CD4-positive, alpha-beta T cell treated with Interferon gamma for 1 hour (primary cell): ENCODE measurements around the gene GPR176.

Source experiments
- DNase-seq: peaks from one replicate; pipeline ENCODE4 v3.0.0-alpha.2; 2020

GPR176 gene

DNA sequence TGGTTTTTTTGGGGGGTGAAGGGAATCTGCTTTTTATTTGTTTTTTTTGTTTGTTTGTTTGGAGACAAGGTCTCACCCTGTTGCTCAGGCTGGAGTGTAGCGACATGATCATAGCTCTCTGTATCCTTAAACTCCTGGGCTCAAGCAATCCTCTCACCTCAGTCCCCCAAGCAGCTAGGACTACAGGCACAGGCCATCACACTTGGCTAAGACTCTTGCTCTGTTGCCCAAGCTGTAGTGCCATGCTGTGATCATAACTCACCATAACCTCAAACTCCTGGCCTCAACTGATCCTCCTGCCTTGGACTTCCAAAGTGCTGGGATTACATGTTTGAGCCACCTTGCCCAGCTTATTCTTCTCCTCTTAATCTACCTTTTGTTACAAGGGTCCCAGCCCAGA, 31.8 kb downstream of the GPR176 start:
- no peak for DNase-seq

DNA sequence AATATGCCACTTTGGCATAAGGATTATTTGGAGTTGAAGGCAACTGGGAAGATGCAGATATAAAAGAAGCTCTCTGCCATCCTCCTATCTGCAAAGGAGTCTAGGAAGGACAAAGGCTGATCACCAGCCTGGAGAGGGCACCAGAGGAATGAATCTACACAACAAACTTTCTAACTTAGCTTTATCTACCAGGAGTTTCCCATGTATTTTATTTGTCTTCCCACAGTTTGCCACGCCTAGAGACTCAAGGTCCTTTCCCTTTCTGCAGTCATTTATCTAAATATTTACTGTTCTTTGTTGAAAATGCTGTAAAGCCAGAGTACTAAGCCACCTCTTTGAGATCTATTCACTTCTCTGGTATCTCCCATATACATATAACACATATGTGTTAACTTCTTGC, 32.2 kb downstream of the GPR176 start:
- DNase-seq, result no peak

DNA sequence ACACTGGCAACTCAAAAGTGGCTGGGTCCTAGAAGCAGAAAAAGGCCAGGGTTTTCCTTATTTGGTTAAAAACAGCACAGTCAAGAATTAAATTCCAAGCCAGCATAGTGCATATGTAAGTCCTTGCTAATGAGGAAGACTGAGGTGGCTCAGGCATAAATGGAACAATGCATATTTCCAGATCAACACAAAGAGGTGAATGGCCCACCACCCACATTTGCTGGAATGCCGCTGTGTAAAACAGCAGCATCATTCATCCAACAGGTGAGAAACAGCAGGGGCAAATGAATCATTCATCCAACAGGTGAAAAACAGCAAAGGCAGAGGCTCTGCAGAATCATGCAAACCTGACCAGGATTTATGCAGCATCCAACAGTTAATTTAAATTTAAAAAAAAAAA, 32.9 kb downstream of the GPR176 start:
- no peak for DNase-seq

DNA sequence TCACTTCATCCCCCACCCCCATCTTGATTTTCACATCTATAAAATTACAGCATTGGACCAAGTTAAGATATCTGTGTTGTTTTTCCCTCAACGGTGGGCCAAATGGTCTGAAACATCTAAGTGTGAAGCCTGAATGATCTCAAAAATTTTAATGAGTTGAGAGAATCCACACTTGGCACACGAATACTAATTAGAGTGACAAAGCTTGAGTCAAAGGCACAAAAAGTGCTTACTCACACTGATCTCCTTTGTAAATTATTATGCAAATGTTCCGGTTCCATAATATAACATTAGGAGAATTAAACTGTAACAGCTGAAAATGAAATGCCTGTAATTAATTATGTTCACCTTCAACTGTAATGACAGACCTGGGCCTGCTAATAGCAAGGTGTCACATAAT, 33.6 kb downstream of the GPR176 start:
- no peak for DNase-seq

DNA sequence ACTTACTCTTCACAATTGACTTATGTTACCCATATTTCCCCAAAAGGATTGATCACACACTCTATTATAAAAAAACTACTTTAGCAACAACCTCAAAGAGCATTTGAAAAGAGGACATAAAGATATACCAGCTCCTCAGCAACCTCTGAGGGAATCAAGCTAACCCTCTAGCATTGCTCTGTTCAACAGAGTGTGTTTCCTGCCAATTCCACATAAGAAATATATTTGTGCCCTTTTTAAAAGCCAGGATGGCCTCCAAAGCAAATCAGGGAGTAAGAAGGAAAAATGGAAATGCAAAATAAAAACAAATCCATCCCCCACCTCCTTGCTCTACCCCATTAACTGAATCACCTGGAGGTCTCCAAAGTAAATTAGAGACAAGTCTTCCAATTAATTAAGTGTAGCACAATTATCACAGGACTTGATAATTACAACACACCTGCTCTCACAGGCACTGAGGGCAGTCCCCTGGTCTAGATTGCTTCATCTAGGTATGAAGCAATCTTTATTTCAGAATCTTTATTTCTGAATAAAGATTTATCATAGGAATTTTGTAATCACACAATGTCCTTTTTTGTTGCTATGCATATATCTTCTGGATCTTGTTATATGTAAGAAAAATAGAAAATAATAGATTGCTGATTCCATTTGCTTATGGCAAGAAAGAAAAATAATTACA, 34.8 kb downstream of the GPR176 start:
- no peak for DNase-seq

DNA sequence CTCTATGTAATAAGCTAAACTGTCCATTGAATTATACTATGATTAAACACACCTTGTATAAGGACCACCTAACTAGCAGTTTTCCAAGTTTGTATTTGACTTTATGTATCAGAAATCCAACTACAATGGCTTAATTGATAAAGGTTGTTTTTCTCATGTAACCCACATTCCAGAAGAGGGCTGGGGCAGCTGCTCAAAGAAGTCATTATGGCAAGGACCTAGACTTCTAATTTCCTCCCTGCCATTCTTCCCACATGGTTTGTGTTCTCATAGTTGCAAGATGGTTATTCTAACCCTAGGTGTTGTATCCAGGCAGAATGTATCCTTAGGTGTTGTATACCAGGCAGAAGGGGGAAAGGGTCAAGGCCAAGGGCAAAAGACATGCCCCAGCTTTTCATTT, 35.7 kb downstream of the GPR176 start:
- DNase-seq, result no peak

DNA sequence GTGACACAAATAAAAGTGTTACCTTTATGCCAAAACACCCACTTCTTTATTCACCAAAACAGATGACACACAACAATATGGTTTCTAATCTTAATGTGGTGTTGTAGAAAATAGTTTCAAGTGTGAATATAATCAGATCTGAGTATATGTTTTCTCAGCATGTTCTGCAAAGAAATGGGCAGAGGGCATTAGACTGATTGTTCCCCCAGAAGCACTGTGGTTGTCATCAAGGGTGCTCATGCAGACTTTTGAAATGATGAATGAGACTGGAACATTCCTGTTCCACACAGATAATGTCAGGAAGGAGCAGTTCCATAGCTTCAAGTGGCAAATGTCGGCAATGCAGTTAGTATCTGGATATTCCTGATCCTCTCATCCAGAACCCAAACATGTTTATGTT, 37.5 kb downstream of the GPR176 start:
- no peak for DNase-seq

DNA sequence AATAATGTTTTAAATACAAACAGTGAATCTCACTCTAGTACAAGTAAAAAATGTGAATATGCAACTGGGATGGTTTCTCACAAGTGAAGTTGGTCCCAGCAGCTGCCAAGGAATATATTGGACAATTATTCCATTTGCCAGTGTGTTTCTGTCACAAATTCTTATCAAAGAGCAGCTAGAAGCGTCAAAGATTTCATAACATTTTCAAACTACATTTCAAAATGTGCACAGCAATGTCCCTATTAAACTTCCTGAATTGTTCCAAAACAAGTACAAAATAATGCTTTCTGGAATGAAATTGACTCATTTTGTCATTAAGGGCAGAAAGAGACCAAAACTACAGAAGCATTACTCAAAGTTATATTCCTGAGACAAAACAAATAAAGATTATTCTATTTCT, 38.3 kb downstream of the GPR176 start:
- DNase-seq, result no peak

DNA sequence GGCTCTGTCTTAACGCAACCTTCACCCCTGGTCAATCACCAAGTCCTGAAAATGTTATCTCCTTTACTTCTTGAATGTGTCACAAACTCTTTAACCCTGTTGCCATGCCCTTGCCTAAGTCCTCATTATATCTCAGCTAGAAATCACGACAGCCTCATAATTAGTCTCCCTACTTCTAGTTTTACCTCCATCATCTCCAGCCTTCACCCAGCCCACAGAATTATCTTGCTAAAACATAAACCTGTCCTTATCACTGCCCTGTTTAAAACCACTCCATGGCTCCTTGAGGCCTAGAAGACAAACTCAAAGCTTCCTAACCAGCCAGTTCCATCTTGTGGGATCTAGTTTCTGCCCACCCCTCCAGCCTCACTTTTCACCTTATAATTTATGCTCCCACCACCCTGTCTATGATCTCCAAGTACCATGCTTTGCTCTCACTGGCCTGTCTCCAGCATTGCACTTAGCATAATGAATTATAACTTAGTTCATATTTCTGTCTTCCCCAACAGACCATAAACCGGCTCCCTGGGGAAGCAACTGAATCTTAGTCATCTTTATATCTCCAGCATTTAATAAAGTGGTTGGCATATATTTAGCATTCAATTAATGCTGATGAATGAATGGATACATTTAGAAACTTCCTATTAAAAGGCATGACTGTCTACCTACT, 39.2 kb downstream of the GPR176 start:
- no peak for DNase-seq

DNA sequence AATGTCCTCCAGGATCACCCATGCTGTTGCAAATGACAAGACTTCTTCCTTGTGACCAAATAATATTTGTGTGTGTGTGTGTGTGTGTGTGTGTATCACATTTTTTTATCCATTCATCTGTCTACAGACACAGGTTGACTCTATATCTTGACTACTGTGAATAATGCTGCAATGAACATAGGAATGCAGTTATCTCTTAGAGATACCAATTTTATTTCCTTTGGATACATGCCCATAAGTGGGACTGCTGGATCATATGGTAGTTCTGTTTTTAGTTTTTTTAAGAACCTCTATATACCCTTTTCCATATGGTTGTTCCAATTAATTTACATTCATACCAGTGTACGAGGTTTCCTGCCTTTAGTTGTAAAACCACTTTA, 41.7 kb downstream of the GPR176 start:
- no peak for DNase-seq

DNA sequence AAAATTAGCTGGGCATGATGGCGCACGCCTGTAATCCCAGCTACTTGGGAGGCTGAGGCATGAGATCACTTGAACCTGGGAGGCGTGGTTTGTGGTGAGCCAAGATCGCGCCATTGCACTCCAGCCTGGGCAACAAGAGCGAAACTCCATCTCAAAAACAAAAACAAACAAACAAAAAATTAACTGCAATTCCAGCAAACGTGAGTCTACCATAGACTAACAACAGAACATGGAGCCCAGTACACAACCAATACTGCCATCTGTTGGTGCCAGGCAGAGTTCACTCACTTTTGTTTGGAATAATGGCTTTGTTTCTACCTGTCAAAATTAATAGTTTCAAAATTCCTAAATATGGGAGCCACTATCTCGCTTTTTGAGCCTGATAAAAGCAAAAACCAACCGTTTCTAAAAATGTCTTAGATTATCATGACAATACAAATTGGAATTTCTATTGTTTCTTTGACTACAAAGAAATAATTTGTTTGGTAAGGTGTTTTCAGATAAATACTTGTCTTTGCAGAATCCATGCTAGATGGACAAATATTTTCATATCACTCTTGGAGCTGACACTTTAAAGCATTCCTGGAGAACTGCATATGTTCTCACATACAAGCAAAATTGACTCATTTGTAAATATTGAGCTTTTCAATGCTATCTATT, 45.0 kb downstream of the GPR176 start:
- no peak for DNase-seq

DNA sequence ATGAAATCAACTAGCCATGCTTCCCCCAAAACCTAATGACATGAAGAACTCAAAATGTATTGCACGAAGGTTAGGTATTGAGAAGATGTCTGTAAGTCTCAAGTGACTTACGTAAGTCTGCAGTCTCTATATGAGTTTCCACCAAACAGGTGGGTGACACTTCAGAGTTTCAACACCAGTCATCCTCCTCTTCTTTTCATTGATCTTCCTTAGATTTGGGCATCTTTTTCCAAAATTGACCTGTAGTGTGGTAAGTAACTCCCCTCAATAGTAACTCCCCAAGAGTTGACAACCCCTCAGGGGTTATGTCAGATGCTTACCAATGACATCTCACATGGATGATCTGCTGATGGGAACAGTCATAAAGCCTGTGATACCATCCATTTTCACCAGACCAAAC, 46.1 kb downstream of the GPR176 start:
- no peak for DNase-seq

DNA sequence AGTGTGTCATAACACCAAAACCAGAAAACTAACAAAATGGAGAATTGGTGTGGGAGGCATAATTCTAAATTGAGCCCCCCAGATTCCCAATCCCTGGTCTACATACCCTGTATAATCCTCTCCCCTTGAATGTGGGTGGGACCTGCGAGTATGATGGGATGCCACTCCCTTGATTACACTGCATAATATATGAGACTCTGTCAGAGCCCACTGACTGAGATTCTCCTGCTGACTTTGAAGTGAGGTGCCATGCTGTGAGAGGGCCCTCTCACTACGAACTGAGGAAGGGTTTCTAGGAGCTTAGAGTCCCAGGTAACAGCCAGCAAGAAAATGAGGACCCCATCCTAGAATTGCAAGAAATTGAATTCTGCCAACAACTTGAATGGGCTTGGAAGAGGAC, 49.5 kb downstream of the GPR176 start:
- DNase-seq, result no peak

DNA sequence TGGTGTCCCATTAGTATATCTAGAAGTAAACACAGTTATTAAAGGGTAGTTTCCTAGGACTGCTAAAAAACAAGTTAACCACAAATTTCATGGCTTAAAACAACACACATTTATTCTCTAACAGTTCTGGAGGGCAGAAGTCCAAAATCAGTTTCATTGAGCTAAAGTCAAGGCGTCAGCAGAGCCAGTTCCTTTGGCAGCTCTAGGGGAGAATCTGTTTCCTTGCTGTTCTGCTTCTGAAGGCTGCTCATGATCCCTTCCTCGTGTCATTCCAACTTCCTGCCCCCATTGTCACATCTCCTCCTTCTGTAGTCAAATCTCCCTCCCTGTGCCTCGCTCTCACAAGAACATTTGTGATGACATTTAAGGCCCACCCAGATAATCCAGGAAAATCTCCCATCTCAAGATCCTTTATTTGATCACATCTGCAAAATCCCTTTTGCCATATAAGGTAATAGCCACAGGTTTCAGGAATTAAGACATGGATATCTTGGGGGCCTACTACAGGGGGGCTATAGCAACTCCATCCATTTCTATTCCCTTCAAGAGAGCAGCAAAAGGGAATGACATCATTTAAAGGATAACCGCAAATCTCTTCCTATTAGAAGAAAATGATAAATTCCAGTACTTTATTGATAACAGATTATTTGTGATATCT, 50.1 kb downstream of the GPR176 start:
- no peak for DNase-seq

DNA sequence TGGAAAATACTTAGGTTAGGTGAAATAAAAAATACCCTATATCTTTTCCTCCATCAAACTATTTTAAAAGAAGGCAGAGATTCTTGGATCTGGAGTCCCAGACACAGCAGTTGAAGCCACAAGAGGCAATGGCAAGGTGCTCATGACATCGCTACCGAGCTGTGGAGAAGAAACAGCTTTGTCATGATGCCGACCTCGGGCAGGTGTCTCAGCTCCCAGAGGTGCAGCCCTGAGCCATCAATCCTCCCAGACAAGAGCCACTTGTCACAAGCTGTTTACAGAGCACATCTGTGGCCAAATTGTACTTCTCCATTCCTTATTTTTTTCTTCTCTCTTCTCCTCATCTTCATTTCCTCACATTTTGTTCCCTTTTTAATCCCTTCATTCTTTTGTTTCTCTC, 50.8 kb downstream of the GPR176 start:
- DNase-seq, result no peak

DNA sequence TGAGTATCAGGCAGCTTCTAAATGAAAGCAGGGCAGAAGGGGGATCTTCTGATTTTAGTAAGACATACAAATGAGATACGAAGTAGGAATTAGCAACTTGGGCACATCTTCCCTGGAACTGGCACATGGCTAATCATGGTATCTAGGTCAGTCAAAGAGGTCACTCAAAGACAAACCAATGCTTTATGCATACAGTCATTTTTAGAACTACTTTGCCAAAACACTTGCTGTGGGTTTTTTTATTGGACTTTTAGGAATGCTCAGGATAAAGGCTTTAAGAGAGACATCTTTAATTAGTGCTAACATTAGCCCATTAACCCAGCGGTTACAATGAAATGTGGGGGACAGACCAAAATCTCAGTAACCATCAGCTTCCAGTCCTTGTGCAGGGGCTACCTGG, 51.7 kb downstream of the GPR176 start:
- no peak for DNase-seq

DNA sequence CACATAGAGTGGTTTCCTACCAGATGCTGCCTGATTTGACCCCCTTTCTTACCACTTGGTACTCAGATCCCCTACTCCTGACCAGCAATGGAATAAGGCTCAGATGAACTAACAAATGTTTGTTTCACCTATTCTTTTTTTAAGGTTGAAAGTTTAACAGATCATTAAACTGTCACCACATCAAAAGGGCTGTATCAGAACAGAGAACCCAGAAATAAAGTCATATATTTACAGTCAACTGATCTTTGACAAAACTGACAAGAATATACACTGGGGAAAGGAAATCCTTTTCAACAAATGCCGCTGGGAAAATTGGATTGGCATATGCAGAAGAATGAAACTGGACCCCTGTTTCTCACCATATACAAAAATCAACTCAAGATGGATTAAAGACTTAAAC, 56.0 kb downstream of the GPR176 start:
- DNase-seq, result no peak

DNA sequence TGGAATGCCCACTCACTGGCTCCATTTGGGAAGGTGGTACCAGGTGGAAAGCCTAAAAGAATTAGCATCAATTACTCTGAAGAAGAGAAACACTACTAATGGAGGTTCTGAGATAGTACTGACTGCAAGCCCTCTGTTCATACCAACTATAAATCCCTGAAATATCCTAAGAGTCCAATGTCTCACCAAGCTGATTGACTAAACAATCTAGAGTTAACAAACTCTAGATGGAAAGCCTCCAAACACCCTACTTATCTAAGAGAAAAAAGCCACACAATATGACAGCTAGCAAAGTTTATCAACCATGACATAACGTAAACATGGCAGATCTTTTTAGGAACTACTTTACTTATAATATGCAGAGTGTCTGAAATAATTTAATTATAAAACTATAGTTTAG, 59.2 kb downstream of the GPR176 start:
- DNase-seq, result no peak

DNA sequence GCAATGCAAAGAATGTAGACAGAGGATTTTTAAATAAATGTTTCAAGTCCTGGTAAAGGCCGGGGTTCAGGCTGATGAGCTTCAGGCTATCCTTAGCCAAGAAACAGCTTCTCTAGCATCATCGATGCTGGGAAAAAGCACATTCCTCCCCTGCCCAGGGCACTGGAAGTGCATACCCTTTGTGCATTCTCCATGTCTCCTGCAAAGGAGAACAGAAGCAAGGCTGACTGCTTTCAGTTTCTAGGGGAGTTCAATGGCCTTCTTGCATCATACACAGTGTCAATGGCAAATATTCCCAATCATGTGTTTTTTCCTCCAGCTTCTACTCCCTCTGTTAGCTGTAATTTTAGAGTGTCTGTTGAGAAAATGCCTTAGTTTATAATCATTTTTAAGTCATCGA, 59.9 kb downstream of the GPR176 start:
- no peak for DNase-seq

DNA sequence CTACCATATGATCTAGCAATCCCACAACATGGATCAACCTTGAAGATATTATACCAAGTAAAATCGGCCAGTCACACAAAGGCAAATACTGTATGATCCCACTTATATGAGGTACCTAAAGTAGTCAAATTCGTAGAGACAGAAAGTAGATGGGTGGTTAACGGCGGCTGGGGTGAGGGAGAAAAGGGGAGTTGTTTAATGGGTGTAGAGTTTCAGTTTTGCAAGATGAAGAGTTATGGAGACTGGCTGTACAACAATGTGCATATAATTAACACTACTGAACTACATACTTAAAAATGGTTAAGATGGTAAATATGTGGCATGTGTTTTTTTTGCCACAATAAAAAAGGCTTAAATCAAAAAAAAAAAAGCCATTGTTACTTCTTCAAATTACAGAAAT, 60.4 kb downstream of the GPR176 start:
- DNase-seq, result no peak

DNA sequence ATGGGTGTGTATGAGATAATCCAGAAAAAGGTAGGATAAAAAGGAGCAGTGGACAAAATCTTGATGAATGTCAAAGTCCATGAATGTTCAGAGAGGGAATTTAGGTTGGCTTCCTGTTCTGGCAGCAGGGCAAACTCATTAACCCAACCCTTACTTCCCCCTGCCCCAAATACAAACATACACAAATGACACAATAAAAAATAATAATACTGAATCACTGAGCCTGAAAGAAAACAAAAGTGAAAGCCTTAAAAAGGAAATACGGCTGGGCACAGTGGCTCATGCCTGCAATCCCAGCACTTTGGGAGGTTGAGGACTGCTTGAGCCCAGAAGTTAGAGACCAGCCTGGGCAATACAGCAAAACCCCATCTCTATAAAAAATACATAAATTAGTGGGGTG, 62.9 kb downstream of the GPR176 start:
- DNase-seq, result no peak

DNA sequence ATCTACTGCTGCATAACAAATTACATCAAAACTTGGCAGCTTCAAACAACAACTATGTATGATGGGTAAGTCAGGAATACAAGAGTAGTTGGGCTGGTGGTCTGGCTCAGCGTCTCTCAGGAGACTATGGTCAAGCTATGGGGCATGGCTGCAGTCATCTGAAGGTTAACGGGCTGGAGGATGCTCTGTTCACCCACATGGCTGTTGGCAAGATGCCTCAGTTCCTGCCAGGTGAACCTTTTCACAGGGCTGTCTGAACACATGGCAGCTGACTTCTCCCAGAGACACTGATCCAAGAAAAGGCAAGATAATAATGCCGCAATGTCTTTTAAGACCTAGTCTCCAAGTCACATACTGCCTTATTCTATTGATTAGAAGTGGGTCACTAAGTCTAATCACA, 63.7 kb downstream of the GPR176 start:
- DNase-seq, result no peak

DNA sequence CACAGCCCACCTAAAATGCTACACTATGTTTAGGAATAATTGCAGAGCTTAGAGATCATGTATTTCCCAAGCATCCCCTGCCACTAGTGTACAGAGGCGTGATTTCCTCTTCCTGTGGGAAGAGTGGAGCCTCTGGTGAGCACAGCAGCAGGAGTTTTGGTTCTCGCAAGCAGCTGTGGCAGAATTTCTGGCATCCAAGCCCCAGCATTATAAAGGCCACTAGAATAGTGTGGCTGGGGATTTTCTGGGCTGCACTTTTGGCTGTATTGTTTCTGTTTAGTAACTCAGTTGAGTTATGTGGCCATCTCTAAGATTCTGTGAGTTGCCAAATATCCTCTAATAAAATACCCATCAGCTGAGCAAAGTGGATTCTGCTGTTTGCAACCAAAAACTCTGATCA, 64.7 kb downstream of the GPR176 start:
- DNase-seq, result no peak

DNA sequence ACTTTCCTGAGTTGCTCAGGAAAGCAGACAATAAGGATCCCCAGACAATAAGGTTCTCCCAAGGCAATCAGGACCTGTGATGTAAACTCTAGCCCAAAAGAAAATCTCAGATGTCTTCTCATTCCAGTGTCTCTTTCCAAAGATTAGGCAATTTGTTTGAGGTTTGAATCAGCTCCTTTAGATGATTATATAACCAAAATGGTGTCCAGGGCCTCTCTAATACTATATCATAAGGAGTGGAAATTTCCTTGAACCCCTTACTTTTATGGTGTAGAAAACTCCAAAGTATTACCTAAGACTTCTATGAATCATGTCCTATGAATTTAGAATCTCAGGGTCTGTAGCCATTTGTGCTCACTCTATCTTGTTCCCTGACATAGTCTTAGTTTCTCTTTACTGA, 65.9 kb downstream of the GPR176 start:
- no peak for DNase-seq
